Measurements from ENCODE around the gene NUP93.

GRCh38 chr16:56753410-56753809 is 23.5 kb downstream of the NUP93 start:
- TF ChIP-seq CTCF (IDR thresholded peaks at IDR 0.05; ENCODE audit: extremely low read depth in 1 of 2, insufficient read depth in 1 of 2, low read depth in 1 of 2, low read length in 2 of 2) (no peak), FOS (IDR thresholded peaks at IDR 0.05; ENCODE audit: borderline replicate concordance, insufficient read depth, low read length) (no peak), POLR2AphosphoS5 (IDR thresholded peaks at IDR 0.05; ENCODE audit: insufficient read depth, low read depth, low read length) (no peak)
